Testis (tissue), 3 donors: ENCODE results near the gene CNKSR3. TPM values are rescaled to one million over a fixed set of nuclear protein-coding genes. Genes with fewer than 3 reads are reported as not detected.

ENCODE experiments used
- DNase-seq: peaks from one replicate; pipeline ENCODE4 v3.0.0-alpha.2; 2019
- H3K27ac ChIP-seq, 2 donors: fragments of 200-600 bp; sonication (generic); one replicate each; pipeline ENCODE4 v1.5.1; 2019
- H3K27me3 ChIP-seq: fragments of 200-600 bp; sonication (generic); one replicate; pipeline ENCODE4 v1.5.1; 2019
- H3K36me3 ChIP-seq: fragments of 200-600 bp; sonication (generic); one replicate; pipeline ENCODE4 v1.5.1; 2017; ENCODE audit warnings: low read depth; ENCODE audit errors: missing control alignments
- H3K4me1 ChIP-seq: fragments of 200-600 bp; sonication (generic); one replicate; pipeline ENCODE4 v1.5.1; 2019
- H3K4me3 ChIP-seq, 2 donors: fragments of 200-600 bp; sonication (generic); one replicate each; pipeline ENCODE4 v1.5.1; 2017 to 2019
- H3K9me3 ChIP-seq: fragments of 200-600 bp; sonication (generic); one replicate; pipeline ENCODE4 v1.5.1; 2017
- POLR2A ChIP-seq: fragments of 450-650 bp; IDR thresholded peaks from one replicate; pipeline ENCODE4 v1.6.1; 2017; ENCODE audit warnings: antibody characterized with exemption, mild to moderate bottlenecking, moderate library complexity
- WGBS, 2 donors: methylation state at CpG; one replicate each; pipeline ENCODE4 v1.1.5; 2018; 5-methylcytosine and 5-hydroxymethylcytosine counted together
- intact Hi-C: fragments of 100-400 bp; cut with DNase I; formaldehyde crosslinking; loops from one replicate; pipeline ENCODE4 v1.15.1; 2023; ENCODE audit warnings: low total_unique reads
- polyA plus RNA-seq: library from polyadenylated mRNA; stranded (reverse); fragments of 350-450 nt; fragmentation: Illumina TruSeq; extraction: RNeasy Lipid Tissue Mini Kit (QIAGEN cat#74804); gene quantifications from one replicate; pipeline ENCODE4 v1.2.3, GENCODE V29; 2014; ENCODE audit warnings: low read depth, low replicate concordance; ENCODE audit not compliant: insufficient read depth
- total RNA-seq, 2 donors: library from RNA; depleted of rRNA; stranded (reverse); fragments of >200 nt; gene quantifications; one replicate each; pipeline ENCODE4 v1.2.3, GENCODE V29; 2016
- TF ChIP-seq, protein P1 (sequence below), 3 experiments: fragments of 450-650 bp in 2 of 3; fragments of 200-600 bp in 1 of 3; sonication (generic) in 1 of 3; IDR thresholded peaks; one replicate each; pipeline ENCODE4 v1.5.1; 2016 to 2019; ENCODE audit warnings: antibody characterized with exemption in 3 of 3, mild to moderate bottlenecking in 2 of 3, moderate library complexity in 1 of 3

CNKSR3 gene
- total and polyA plus RNA-seq, 3 donors from 2014 or later = 26.0 to 28.7 (median 26.0) TPM

DNA sequence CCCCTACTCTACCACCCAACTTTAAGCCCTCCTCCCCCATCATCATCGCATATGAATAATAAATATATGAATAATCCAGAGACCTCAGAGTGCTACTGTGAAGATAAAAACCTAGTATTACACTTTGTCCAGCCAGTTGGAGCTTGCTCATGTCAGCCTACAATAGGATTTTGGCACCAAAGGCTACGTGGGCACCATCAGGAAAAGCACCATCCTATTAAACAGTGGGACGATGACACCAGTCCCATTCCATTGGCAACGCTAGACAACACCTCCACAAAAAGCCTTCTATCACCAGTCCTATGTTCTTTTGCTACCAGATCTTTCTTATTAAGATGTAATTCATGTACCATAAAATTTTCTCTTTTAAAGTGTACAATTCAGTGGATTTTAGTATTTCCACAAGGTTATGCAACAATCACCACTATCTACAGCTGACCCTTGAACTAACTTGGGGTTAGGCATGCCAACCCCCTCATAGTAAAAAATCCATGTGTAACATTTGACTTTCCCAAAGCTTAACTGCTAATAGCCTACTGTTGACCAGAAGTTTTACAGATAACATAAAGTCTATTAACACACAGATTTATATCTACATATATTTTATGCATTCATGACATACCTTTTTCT, 41.1 kb downstream of the CNKSR3 start:
- TF ChIP-seq POLR2A = no peak
- TF ChIP-seq, protein P1, sequence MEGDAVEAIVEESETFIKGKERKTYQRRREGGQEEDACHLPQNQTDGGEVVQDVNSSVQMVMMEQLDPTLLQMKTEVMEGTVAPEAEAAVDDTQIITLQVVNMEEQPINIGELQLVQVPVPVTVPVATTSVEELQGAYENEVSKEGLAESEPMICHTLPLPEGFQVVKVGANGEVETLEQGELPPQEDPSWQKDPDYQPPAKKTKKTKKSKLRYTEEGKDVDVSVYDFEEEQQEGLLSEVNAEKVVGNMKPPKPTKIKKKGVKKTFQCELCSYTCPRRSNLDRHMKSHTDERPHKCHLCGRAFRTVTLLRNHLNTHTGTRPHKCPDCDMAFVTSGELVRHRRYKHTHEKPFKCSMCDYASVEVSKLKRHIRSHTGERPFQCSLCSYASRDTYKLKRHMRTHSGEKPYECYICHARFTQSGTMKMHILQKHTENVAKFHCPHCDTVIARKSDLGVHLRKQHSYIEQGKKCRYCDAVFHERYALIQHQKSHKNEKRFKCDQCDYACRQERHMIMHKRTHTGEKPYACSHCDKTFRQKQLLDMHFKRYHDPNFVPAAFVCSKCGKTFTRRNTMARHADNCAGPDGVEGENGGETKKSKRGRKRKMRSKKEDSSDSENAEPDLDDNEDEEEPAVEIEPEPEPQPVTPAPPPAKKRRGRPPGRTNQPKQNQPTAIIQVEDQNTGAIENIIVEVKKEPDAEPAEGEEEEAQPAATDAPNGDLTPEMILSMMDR (IDR thresholded peaks at IDR 0.05) = no peak
- intact Hi-C loops = no loop called here
- 83 to 87% methylated on average over 4 of the region's 4 CpGs for WGBS, 2 donors

DNA sequence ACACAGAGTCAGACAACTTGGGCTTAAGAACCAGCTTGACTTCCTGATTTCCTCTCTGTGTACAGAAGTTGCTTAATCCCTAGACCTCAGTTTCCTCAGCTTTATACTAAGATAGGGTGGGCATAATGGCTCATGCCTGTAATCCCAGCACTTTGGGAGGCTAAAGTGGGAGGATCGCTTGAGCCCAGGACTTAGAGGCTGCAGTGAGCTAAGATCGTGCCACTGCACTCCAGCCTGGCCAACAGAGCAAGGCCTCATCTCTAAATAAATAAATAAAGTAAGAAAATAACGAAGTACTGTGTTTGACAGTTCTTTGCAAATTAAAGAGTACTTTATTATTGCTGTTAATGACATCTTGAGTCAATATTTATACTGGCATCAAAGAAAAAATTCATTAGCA, 41.7 kb downstream of the CNKSR3 start:
- no peak for DNase-seq
- H3K4me1 ChIP-seq = no peaks in the 10 kb centered on the region
- 78 to 90% methylated on average over 3 of the region's 3 CpGs for WGBS, 2 donors
- no peak overlapping the region for H3K27ac ChIP-seq
- no peaks in the 10 kb centered on the region for H3K9me3 ChIP-seq
- H3K27me3 ChIP-seq = no peaks in the 10 kb centered on the region
- no peaks in the 10 kb centered on the region for H3K36me3 ChIP-seq
- TF ChIP-seq POLR2A = no peak
- TF ChIP-seq, protein P1 (IDR thresholded peaks at IDR 0.05) = no peak
- no peak overlapping the region for H3K4me3 ChIP-seq
- intact Hi-C loops = no loop called here

More for the DNA sequence above, 41.1 kb downstream of the CNKSR3 start:
- no peaks in the 10 kb centered on the region for H3K4me1 ChIP-seq
- H3K27ac ChIP-seq = no peak overlapping the region
- H3K9me3 ChIP-seq = no peaks in the 10 kb centered on the region
- no peaks in the 10 kb centered on the region for H3K27me3 ChIP-seq
- no peak for DNase-seq
- H3K4me3 ChIP-seq = no peak overlapping the region
- H3K36me3 ChIP-seq = no peaks in the 10 kb centered on the region

DNA sequence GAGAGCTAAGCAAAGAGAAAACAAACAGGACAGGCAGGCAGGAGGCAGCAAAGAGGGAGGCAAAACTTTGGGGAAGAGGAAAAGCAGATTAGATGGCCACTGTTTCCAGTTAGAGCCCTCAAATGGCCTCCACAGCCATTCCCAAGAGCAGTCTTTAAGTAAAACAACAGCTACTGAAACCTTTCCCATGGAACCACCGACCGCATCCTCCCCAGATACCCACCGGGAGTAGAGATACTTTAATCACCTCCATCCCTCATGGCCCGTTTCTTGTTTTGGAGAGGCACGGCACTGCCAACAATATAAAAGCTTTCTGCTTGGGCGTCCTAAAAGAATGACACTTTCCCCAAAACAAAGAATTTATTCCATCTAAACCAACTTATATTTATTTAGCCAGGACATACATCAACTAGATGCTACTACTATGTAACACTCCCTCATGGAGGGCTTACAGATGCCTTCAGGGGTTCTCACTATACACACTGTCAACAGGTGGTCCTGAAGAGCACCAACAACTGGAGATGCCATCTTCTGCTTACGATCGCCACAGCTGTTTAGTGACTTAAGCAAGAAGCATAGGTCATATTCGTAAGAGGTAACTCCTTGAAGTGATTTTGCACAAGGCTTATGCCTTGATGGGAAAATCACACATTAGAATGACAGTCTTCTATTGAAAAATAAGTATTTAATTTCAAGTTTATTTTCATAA, 43.4 kb downstream of the CNKSR3 start:
- 87 to 96% methylated on average over 9 of the region's 9 CpGs for WGBS, 2 donors
- no peaks in the 10 kb centered on the region for H3K36me3 ChIP-seq
- intact Hi-C loops = no loop called here
- no peak for DNase-seq
- no peak overlapping the region for H3K27ac ChIP-seq
- no peaks in the 10 kb centered on the region for H3K27me3 ChIP-seq
- no peaks in the 10 kb centered on the region for H3K4me1 ChIP-seq
- H3K9me3 ChIP-seq = no peaks in the 10 kb centered on the region
- TF ChIP-seq, protein P1 (IDR thresholded peaks at IDR 0.05) = no peak
- no peak for TF ChIP-seq POLR2A
- H3K4me3 ChIP-seq = no peak overlapping the region

DNA sequence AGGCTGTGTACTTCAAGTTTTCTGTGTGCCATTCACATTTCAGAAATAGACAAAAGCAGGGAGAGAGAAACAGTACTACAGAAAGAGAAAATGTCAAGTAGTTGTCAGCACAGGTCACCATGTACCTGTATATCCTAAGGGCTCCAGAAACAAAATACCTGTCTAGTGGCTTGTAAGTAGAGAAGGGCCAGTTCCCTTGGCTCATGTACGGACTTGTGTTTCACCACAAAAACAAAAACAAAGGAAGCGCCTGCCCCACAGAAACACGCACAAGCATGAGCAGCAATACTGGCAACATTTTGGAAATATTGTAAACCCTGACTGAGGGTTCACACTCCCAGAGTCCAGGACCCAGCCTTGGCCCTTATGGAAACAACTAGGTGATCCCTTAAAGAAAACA, 44.3 kb downstream of the CNKSR3 start:
- Histone ChIP-seq H3K27me3 (no peaks in the 10 kb centered on the region), H3K36me3 (no peaks in the 10 kb centered on the region), H3K27ac (no peak overlapping the region), H3K4me3 (no peak overlapping the region), H3K9me3 (no peaks in the 10 kb centered on the region), H3K4me1 (no peaks in the 10 kb centered on the region)
- 72 to 78% methylated on average over 3 of the region's 3 CpGs for WGBS, 2 donors
- TF ChIP-seq POLR2A = no peak
- TF ChIP-seq, protein P1 (IDR thresholded peaks at IDR 0.05) = no peak
- no peak for DNase-seq
- intact Hi-C loops = no loop called here
